GM21619 (cell line): ENCODE measurements around the gene GSG1L.

ENCODE experiments used
- ATAC-seq: cut with Tn5 transposase; IDR thresholded peaks from one replicate; pipeline ENCODE4 v1.9.1; 2021; ENCODE audit not compliant: unreplicated experiment

The GSG1L gene

DNA sequence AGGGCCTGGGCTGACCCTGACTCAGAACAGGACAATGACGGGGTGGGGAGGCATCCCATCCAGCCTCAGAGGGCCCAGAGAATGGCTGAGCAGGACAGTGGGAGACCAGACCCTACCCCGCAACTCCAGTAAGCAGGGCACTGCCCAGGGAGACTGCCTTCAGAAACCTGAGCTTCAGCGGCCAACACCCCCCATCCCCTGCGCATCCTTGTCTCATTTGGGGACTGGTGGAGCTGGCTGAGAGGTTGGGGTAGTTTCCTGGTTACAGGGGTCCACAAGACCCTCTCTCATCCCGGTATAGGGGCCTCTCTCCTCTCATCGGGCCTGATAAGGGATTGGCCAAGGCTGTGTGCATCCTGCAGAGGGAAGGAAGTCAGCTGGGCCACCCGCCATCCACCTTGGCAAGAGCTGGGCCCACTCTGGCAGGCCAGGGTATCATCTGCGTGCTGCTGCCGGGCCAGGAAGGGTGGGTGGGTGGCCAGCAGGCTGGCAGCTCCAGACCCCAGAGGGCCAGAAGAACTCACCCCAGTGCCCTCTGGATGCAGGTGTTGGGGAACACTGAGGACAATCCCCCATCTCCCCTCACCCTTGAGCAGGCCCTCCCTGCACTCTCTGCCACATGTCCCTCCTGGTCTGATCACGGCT lies 284.5 kb downstream of the GSG1L start:
- no peak for ATAC-seq

GRCh38 chr16:27778171-27778925 lies 285.2 kb downstream of the GSG1L start:
- ATAC-seq = no peak

DNA sequence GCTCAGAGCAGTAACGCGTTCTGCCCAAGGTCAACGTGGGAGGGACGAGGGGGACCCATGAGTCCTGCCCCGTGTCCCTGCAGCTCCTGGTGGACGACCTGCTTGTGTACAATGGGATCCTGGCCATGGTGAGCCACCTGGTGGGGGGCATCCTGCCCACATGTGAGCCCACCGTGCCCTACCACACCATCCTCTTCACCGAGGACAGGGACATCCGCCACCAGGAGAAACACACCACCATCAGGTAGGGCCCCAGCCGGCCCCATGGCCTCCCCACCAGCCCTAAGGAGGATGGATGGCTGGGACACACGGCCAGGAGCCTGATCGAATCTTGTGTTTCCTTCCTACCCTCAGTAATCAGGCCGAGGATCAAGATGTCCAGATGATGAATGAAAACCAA lies 286.0 kb downstream of the GSG1L start:
- ATAC-seq = no peak

GRCh38 chr16:27776556-27777225 lies 286.8 kb downstream of the GSG1L start:
- ATAC-seq = no peak

DNA sequence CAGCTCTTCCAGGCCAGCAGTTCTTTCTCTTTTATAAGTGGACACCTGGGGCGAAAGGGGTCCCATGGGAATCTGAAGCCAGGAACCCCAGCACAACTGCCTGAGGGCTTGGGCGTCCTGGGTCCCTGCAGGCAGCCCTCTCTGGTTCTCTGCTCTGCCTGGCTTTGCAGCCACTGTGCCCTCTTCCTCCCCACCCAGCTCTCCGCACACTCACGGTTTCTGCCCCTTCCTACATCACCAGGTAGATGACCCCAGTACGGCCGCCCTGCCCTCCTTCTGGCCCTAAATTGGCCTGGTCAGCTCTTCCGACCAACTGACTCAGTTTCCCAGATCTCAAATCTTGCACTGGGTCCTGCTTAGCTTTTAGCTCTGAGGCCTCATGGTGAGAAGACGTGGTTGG lies 288.3 kb downstream of the GSG1L start:
- no peak for ATAC-seq

DNA sequence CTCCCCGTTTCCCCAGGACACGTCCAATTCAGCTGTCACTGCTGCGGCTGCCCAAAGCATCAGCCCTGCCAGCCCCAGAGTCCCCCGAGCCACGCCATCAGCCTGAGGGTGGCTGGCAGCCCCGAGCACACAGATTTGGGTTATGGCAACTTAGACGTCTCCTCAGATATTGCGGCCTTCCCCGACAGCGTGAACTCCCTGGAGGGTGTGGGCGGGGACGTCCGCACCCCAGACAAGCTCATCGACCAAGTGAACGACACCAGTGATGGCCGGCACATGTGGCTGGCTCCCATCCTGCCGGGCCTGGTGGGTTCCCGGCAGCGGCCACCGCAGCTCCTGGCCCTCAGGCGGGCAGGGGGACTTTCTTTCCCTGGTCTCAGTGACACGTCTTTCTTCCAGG lies 288.7 kb downstream of the GSG1L start:
- ATAC-seq = no peak

DNA sequence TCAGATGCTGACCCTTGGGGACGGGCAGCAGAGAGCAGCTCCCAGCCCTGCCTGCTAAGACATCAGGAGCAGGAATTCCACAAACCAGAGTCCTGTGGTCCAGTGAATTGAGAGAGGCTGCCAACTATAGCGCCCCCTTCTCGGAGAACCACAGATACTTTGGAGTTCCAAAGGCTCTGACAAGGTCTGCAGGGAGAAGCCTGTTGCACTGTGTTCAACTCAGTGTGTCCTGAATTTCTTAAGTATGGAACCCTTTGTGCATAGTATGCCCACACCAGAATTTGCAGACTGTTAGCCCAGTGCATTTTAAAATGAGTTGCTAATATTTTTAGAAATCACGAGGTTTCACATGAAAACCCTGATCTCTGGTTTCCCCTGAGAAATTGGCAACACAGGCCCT lies 290.2 kb downstream of the GSG1L start:
- ATAC-seq = no peak

GRCh38 chr16:27772093-27772825 lies 291.3 kb downstream of the GSG1L start:
- ATAC-seq = no peak

GRCh38 chr16:27771201-27771910 lies 292.2 kb downstream of the GSG1L start:
- no peak for ATAC-seq

DNA sequence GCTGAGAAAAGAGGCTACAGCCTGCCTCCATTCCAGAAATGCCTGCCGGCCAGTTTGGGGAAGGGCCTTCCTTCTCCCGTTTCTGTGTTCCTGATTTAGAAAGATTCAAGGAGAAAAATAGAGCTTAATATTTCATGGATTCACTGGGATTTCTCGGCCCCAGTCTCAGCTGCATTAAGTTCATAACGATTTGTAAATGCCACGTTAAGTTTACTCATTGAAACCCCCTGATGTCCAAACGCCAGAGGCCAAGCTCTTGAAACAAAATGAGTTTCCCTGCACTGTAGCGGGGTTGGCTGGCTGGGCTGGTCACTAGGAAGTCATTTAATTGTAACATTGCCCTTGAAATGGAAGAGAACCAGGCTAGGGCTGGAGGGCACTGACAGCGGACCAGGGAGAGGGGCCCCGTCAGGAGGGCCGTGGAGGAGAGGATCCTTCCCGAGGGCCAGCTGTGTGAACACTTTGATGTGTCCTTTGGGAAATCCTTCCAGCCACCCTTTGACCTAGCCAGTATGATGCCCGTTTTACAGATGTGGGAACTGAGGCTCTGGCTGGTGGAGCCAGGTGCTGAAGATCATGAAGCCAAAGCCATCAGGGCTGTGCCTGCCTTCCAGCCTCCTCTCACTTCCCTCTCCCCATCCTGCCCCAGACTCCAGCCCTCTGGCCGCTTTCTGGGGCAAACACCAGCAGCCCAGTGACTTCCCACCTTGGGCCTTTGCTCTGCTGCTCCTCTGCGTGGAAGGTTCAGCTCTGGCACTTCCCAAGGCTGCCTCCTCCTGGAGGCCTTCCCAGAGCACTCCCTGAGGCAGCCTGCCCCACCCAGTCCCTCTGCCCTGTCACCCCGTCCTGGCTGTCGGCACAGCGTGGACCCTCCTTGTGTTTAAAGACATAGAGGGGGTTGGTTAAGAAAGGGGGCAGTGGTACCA lies 293.0 kb downstream of the GSG1L start:
- no peak for ATAC-seq

- ATAC-seq = no peak
These were observed 293.8 kb downstream of the GSG1L start for GRCh38 chr16:27769561-27770255.

- no peak for ATAC-seq
These were observed 294.8 kb downstream of the GSG1L start for GRCh38 chr16:27768651-27769272.

GRCh38 chr16:27767971-27768591 lies 295.4 kb downstream of the GSG1L start:
- ATAC-seq = no peak

- no peak for ATAC-seq
These were observed 296.4 kb downstream of the GSG1L start for GRCh38 chr16:27767081-27767480.

DNA sequence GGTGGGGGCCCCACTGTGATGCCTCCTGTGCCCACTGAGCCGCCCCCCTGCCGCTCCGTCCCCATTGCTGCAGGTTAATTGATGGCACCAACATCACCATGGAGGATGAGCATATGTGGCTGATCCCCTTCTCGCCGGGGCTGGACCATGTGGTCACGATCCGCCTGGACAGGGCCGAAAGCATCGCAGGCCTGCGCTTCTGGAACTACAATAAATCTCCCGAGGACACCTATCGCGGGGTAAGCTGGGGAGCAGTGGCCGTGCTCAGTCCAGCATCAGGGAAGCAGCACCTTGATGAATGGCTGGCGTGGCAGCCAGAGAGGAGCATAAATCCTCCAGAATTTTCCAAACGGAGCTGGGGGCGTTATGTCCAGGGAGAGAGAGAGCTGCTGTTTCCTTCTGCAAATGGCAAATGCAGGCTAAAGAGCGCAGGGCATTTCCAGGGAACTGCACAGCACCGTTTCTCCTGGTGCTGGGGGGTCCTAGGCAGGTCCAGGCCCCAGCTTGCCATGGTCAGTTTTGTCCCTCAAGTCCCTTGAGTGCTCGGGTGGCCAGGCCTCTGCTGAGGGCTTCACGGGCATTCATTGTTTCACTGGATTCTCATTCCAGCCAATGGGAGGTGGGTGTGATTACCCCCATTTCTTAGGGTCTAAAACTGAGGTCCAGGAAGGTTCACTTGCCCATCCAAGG lies 297.1 kb downstream of the GSG1L start:
- no peak for ATAC-seq

DNA sequence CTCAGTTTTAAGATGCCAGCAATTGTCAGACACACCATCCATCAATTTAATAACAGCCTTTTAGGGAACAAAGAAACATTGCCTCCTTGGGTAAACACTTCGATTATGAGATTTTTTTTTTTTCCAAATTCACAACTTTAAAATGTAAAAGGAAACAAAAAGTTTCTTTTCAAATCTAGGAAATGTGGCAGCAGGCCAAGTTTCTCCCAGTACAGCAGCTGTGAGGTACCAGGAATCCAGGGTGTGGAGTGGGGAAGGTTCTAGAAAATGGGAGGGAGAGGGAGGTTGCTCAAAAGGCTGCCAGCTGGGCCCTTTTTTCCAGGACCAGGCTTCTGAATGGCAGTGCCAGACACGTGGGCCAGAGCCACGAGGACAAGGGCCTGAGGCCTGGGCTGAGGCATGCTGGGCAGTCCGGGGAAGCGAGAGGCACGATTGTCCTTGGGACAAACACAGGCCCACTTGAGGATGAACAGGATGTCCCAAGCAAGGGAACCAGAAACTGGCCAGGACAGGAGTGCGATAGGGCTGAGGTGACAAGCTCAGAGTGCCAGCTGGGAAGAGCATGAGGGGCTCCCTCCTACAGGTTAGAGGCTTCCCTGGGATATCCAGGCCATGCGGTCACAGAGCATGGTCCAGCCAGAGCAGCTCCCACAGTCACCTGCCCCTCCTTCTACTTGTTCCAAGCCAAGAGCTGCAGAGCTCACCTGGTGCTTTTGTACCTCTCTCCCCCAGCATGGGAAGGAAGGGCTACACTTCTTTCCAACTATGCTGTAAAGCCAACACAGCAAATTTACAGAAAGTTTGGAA lies 298.4 kb downstream of the GSG1L start:
- ATAC-seq = no peak

- no peak for ATAC-seq
These were observed 299.1 kb downstream of the GSG1L start for GRCh38 chr16:27764427-27764826.
